NCI-H1048 (cell line): ENCODE results near the gene RET.

Experiments
- DNase-seq: peaks from one replicate; lab custom pipeline; 2025; lab: John Stamatoyannopoulos, UW

RET gene

DNA sequence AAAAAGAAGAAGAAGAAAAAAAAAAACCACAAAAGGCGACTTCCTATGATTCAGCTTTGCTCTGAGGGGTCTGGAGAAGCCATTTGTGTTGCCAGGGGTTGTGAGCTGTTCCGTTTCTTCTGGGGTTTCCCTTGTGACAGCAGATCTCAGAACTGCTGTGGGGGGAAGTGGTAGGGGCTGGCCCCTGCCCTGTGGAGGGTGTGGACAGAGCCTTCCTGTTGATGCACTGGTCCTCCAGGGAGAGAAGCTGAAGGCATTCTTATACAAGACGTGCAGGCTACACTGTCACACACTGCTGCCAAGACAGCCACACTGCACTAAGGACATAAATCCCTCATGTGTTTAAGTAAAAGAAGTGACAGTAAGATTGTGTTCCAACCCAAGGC, 44.1 kb downstream of the RET start:
- DNase-seq: no peak

DNA sequence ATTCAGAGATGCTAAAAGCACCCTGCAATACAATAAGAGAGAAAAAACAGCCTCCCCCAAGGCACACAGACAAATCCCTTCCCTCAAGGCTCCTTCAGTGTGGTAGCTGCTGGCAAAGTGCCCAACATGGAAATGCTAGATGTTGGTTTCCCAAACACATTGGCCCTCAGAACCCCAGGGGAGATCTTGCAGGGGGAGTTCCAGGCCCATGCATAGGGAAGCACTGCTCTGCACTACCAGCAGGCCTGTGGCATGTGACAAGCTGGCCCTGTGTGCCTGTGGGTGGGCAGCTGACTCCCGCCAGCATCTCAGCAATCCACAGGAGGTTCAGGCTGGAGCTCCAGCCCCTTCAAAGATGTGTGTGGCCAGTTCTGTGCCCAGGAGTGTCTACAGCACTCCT, 44.6 kb downstream of the RET start:
- DNase-seq: no peak

DNA sequence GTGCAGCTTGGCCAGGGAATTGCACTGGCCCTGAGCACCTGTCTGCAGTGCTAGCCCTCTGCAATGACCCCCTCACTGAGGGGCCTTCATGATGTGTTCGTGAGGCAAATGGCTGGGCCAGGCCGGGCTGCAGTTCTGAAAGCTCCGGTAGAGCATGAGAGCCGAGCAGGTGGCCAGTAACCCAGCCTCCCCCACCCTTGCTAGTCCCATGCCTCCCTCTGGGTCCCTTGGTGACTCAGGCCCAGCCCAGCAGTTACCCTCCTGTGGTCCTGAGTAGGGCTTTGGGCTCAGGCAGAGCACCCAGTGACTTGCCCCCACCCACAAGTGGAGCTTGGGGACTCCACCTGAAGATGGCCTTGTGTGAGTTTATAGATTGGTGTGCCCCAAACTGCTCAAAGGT, 45.2 kb downstream of the RET start:
- DNase-seq: no peak

DNA sequence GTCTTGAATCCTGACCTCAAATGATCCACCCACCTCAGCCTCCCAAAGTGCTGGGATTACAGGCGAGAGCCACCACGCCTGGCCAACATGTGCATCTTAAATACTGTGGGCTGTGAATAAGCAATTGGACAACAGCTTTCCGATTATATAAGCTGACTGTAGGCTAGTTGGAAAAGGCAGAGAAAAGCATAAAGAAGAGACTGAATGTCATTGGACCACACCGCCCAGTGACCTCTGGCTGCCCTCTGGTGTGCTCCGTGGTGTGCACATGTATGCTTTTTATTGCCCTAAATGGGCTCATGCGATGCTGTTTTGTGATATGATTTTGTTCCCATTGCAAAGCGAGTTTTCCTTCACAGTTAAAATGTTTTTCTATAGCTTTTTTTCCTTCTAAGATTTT, 46.0 kb downstream of the RET start:
- no peak for DNase-seq

DNA sequence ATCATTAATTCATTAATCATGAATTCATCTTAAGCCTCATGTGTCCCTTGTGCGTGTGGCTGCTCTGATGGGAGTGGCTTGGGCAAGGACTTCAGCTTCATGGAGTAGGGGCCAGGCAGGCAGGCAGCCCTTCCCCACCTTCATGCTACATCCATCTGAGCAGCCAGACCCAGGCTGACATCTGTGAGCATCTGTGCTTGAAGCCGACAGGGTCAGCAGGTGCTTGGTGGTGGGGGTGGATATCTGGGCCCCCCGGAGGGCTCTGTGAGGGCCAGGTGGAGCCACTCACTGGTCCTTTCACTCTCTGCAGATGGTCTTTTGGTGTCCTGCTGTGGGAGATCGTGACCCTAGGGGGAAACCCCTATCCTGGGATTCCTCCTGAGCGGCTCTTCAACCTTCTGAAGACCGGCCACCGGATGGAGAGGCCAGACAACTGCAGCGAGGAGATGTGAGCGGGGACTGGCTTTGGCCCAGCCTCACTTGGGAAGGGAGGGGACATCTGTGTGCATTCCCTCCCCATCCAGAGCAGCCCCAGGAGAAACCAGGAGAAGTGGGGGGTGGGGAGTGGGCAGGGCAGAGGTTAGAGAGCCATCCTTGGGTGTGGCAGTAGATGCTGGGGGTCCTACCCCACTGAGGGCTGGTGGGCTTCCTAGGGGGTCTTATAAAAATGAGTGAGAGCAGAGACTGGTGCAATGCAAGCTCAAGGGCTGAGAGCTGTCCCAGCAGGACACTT, 46.7 kb downstream of the RET start:
- DNase-seq: no peak

DNA sequence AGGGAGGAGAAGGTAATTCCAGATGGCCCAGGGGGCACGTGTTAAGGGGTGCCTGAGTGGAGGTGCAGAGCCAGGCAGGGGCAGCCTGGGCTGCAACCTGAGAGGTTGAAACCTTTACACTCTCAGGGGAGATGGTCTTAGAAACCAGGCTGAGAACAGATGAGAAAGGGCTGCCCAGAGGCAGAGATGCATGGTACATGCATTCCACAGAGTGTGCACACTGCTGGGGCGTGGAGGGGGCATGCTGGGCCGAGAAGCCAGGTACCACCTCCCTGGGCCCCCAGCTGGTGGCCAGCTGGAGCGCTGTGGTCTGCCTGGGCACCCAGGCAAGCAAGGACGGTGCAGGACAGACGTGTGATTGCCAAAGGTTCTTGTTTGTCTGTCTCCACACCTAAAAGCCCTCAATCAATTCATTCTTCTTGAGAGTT, 47.2 kb downstream of the RET start:
- no peak for DNase-seq

DNA sequence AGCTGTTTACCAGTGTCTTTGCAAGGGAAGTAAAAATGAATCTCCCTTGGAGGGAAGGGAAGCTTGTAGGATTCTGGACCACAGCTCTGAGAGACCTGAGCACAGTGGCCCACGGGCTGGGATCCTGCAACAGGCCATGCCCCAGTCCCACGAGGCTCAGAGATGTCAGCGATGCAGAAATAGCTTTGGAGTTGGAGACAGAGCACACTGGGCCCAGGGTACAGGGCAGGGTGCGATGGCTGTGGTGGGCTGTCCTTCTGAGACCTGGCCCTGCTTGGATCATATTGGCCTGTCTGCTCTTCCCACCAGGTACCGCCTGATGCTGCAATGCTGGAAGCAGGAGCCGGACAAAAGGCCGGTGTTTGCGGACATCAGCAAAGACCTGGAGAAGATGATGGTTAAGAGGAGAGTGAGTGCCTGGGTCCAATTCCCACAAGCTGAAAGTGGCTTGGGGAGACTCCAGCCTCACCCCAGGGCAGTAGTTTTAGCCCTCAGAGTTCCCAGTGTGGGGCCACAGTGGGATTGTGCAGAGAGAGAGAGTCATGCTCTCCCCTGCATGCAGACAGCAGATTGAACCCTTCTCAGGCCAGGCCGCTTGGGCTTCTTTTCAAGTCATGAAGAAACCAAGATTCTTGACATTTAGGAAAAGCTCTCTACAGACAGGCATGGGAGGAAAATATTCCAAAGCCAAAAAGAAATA, 47.9 kb downstream of the RET start:
- no peak for DNase-seq

DNA sequence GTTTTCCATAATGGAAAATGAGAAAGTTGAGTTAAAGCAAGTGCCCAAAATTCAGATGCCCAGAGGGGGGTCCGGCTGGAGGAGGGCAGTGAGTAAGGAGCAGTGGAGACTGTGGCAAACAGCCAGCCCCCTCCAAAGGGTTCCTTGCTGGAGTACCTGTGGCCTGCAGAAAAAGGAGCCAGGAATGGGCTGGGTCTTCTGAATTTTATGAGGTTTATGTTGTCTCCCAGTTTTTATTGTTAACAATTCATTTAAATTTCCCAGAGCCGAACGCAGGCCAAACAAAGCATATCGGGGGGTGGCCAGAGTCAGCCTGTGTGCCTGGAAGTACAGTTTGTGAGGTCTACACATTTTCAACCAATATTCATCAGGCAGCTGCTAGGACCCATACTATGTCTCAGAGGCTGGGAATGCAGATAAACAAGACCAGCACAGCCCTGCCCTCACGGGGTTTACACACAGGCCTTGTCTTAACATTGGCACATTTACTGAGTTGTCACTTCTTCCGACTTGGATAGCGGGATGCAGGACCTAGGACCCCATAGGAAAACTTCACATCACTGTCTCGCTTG, 48.5 kb downstream of the RET start:
- no peak for DNase-seq

DNA sequence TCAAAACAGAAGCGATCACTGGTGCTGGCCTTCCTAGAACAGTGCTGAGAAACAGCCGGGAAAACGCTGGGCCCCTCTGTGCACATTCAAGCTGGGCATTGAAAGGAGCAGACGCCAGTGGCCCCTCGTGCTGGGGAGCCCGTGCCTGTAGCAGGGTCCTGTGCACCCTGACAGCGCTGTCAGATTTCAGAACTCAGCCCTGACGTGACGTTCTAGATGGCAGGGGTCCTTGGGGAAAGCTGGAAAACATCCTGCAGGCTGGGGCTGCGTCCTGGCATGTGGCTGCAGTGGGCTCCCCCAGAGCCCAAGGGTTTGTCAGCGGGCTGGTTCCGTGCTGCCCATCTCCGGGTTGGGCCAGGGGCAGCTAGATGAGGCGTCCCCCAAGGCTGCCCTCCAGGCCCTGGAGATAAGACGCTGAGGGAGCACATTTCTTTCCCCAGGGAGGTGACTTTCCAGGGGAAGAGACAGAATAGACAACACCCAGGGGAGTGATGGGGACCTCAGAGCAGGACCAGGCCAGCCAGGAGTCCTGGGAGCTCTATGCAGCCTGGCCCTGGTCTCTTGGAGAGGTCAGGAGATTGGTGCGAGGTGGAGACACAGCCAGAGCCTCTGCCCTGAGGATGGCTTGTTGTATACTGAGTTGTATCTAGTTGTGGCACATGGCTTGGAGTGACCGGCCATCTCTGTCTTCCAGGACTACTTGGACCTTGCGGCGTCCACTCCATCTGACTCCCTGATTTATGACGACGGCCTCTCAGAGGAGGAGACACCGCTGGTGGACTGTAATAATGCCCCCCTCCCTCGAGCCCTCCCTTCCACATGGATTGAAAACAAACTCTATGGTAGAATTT, 49.2 kb downstream of the RET start:
- DNase-seq: no peak

DNA sequence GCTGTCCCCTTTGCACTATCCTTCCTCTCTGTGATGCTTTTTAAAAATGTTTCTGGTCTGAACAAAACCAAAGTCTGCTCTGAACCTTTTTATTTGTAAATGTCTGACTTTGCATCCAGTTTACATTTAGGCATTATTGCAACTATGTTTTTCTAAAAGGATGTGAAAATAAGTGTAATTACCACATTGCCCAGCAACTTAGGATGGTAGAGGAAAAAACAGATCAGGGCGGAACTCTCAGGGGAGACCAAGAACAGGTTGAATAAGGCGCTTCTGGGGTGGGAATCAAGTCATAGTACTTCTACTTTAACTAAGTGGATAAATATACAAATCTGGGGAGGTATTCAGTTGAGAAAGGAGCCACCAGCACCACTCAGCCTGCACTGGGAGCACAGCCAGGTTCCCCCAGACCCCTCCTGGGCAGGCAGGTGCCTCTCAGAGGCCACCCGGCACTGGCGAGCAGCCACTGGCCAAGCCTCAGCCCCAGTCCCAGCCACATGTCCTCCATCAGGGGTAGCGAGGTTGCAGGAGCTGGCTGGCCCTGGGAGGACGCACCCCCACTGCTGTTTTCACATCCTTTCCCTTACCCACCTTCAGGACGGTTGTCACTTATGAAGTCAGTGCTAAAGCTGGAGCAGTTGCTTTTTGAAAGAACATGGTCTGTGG, 50.0 kb downstream of the RET start:
- no peak for DNase-seq

DNA sequence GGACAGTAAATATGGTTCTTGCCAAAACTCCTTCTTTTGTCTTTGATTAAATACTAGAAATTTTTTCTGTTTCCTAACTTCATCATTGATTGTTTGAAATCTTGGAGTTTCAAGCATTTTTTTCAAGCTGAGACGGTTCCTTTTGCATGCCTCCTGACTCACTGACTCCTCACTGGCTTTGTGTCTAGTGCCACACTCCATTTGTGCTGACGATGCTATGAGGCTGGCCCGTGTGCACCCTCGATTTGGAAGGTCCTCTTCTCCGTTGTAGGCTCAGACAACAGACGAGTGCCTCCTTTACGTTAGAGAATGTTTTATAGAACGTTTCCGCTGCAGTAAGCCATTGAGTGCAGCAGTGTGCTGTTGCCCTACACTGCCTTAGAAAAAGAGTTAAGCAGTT, 50.6 kb downstream of the RET start:
- no peak for DNase-seq

DNA sequence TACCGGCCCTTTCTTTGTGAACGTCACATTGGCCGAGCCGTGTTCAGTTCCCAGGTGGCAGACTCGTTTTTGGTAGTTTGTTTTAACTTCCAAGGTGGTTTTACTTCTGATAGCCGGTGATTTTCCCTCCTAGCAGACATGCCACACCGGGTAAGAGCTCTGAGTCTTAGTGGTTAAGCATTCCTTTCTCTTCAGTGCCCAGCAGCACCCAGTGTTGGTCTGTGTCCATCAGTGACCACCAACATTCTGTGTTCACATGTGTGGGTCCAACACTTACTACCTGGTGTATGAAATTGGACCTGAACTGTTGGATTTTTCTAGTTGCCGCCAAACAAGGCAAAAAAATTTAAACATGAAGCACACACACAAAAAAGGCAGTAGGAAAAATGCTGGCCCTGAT, 51.5 kb downstream of the RET start:
- no peak for DNase-seq

DNA sequence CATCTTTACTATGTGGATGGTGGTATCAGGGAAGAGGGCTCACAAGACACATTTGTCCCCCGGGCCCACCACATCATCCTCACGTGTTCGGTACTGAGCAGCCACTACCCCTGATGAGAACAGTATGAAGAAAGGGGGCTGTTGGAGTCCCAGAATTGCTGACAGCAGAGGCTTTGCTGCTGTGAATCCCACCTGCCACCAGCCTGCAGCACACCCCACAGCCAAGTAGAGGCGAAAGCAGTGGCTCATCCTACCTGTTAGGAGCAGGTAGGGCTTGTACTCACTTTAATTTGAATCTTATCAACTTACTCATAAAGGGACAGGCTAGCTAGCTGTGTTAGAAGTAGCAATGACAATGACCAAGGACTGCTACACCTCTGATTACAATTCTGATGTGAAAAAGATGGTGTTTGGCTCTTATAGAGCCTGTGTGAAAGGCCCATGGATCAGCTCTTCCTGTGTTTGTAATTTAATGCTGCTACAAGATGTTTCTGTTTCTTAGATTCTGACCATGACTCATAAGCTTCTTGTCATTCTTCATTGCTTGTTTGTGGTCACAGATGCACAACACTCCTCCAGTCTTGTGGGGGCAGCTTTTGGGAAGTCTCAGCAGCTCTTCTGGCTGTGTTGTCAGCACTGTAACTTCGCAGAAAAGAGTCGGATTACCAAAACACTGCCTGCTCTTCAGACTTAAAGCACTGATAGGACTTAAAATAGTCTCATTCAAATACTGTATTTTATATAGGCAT, 52.3 kb downstream of the RET start:
- DNase-seq: no peak

DNA sequence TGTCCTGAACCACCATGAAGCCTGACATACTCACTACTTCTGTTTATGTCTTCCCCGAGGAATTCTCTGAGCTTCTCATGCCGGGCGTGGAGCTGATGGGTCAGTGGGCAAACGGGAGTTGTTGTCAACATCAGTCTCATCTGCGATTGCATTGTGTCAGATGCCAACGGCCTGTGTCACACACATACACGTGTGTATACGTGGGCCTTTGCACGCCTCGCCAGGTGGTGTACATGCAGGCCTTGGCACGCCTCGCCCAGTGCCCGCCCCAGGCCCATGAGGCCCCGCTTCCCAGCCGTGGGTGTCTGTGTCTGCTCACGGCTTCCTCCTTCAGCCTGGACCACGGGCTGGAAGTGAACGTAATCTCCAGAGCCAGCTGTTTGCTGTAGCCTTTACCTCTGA, 53.9 kb downstream of the RET start:
- no peak for DNase-seq

DNA sequence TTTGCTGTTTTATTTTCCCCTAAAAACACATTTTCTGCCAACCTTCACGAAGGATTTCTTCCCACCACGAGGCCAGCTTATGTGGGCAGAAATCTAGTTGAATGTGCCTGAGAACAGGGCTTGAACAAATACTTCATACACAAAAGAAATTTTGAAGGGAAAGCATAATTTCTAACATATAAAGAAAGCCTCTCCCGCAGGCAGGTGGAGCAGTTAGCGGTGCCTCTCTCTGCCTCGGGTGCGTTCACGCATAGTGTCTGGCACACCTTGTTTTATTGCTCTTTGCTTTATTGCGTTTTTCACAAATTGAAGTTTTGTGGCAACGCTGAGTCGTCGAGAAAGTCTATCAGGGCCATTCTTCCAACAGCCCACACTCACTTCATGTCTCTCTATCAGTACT, 54.4 kb downstream of the RET start:
- no peak for DNase-seq

DNA sequence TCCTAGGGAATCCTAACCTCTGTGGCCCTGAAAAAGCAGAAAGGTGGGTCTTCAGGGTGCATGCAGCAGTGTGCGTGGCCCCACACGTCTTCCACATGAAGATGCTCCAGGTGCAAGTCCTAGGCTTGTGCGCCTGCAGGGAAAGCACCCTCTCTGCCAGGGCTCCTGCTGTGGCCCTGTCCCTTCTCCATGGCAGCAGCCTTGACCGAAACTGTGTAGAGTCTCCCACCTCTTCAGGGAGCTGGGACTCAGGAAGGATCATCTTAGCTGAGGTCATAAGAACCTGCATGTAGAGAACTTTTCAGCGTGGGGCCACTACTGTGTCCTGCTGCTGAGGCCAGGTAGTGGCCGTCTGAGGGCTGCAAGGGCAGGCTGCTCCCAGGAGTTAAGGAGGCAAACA, 55.0 kb downstream of the RET start:
- DNase-seq: no peak

DNA sequence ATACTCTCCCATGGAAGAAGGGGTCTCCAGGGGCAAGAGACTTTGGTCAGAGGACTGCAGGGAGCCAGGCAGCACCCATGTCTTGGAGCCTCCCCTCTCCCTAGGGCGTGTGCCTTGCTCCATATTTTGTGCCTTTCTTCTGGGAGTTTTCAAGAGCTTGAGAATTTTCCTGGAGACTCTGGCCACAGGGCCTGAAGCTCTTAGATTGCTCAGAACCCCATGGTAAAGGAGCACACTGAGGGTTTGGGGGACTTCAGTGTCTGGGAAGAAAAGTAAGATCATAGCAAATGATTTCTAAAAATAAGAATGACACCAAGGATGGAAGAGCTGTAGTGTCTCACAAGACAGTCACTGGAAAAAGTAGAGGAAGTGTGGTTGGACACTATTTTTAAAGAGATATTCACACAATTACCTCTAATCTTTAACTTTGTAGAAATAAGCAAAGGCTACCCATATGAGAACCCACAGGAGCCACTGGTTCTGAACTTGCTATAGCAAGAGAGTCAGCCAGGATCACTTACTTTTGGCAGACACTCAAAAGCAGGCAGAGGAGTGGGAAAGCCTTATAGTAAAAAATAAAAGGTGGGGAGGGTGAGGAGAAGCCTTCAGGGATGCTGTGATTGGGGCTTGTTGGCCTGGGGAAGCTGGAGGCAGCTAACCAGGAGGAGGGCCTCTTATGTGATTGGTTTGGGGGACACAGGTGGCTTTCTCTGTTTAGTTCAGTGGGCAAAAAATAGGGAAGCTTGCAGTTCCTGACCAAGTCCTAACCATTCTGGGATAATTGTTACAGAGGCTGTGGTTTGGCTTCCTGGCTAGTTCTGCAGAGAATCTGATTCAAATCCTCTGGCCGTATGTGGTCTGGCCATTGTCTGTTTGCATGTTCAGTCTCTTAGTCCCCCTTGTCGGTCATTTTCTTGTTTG, 56.3 kb downstream of the RET start:
- DNase-seq: no peak

DNA sequence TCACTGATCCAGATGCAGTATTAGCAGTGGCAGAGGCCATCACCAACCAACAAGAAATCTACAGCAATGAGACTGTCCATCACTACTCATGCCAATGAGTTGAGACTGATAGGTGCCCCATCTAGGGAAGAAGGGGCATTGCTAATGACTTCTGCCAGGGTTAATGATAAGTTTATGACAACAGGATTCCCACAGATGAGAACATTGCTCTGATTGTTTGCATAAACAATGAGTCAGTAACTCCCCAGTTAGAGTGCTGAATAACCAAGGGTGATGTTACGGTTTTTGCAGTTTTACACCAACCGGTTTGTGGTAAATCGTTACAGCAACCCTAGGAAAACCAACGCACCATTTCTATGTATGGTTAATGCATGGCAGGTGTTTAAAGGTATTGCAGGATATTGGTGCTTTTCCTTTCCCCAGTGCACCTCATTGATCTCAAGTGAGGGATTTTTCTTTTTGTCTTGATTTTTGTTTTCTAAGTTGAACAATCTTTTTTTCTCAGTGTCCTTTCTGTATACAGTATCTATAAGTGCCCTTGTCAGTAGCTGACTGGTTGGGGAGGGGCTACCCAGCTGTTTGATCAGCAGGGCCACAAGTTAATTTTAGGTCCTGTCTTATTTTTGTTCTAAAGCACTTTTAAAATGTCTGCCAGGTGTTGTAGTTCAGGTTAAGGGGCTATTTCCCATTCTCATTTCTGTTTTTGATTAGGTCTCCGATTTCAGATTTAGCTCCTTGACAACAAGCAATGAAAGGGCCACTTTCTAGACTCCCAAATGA, 57.4 kb downstream of the RET start:
- DNase-seq: no peak

DNA sequence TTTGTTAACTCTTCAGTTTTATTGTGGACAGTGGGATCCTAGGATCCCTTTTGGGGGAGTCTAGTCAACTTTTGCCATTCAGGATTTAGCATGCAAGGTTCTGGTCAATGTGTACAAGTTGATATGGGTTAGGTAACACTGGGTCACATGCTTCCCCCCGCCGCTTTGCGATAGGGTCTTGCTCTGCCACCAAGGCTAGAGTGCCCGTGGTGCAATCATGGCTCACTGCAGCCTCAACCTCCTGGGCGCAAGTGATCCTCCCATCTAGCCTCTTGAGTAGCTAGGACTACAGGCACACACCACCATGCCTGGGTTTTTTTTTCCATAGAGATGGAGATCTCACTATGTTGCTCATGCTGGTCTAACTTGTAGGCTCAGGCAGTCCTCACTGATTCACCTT, 58.2 kb downstream of the RET start:
- no peak for DNase-seq

DNA sequence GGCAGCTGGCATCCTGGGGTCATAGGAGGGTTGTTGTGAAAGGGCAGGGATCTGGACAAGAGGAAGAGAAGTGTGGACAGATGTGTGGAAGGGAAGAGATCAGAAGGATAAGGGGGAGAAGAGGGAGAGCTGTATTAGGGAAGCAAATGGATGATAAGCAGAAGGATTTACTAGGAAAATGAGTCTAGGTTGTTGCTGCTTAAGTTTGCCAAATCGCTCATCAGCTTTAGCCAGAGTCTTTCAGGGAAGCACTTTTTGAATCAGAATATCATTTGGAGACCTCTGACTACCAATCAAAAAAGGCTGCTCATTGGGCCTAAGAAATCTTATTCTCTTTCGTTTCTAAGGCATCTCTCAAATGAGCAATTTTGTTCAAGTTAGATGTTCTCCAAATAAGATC, 58.8 kb downstream of the RET start:
- DNase-seq: no peak
